Measurements from ENCODE around the gene PACRG. TPM values are rescaled to one million over a fixed set of nuclear protein-coding genes. Genes with fewer than 3 reads are reported as not detected.

PACRG gene
- polyA plus RNA-seq, 1 donor from 2014 or later = 16.6 TPM

- H3K9me3 ChIP-seq (ENCODE audit: low read length) = no peaks in the 10 kb centered on the region
- no peak for TF ChIP-seq SMC3 (conservative IDR thresholded peaks at IDR 0.05; ENCODE audit: poor library complexity)
- TF ChIP-seq RAD21 (conservative IDR thresholded peaks at IDR 0.05) = no peak
- no peak for TF ChIP-seq CTCF (IDR thresholded peaks at IDR 0.05; ENCODE audit: poor library complexity, severe bottlenecking)
- no peak for TF ChIP-seq EP300 (conservative IDR thresholded peaks at IDR 0.05; ENCODE audit: poor library complexity, severe bottlenecking)
- TF ChIP-seq REST (IDR thresholded peaks at IDR 0.05; ENCODE audit: borderline replicate concordance) = no peak
- no peak for TF ChIP-seq POLR2AphosphoS5 (IDR thresholded peaks at IDR 0.05)
- TF ChIP-seq EZH2 (IDR thresholded peaks at IDR 0.05; ENCODE audit: borderline replicate concordance, insufficient read depth, low read length, poor library complexity, severe bottlenecking) = no peak
- TF ChIP-seq MXI1 (conservative IDR thresholded peaks at IDR 0.05; ENCODE audit: poor library complexity, severe bottlenecking) = no peak
- TF ChIP-seq TAF1 (IDR thresholded peaks at IDR 0.05; ENCODE audit: low read depth) = no peak
- H3F3A ChIP-seq (ENCODE audit: insufficient read depth, low read length, poor library complexity, severe bottlenecking) = no peaks in the 10 kb centered on the region
- no peak overlapping the region for H3K27ac ChIP-seq (ENCODE audit: low read length)
- no peak overlapping the region for H3K9ac ChIP-seq (ENCODE audit: low read length)
- H3K27me3 ChIP-seq (ENCODE audit: insufficient read depth, low read depth, low read length) = no peaks in the 10 kb centered on the region
- H4K20me1 ChIP-seq (ENCODE audit: insufficient read depth) = no peaks in the 10 kb centered on the region
- H3K4me3 ChIP-seq (ENCODE audit: low read length) = no peak overlapping the region
- no peak overlapping the region for H3K4me2 ChIP-seq (ENCODE audit: low read length)
- no peaks in the 10 kb centered on the region for H3K9me2 ChIP-seq (ENCODE audit: insufficient read depth, low read length)
- H2AFZ ChIP-seq (ENCODE audit: low read depth, low read length) = no peak overlapping the region
- no peaks in the 10 kb centered on the region for H3K79me2 ChIP-seq (replicated peaks; ENCODE audit: insufficient read depth, low read length)
- H3K36me3 ChIP-seq (ENCODE audit: insufficient read depth, low read length) = no peaks in the 10 kb centered on the region
Measured at GRCh38 chr6:163302747-163303146, 575.0 kb downstream of the PACRG start.

- Histone ChIP-seq H3K27ac (ENCODE audit: low read length) (no peak overlapping the region), H3K9ac (ENCODE audit: low read length) (no peak overlapping the region), H3K9me3 (ENCODE audit: low read length) (no peaks in the 10 kb centered on the region), H4K20me1 (ENCODE audit: insufficient read depth) (no peaks in the 10 kb centered on the region), H3K4me3 (ENCODE audit: low read length) (no peak overlapping the region), H3K4me2 (ENCODE audit: low read length) (no peak overlapping the region), H3F3A (ENCODE audit: insufficient read depth, low read length, poor library complexity, severe bottlenecking) (no peaks in the 10 kb centered on the region), H3K27me3 (ENCODE audit: insufficient read depth, low read depth, low read length) (no peaks in the 10 kb centered on the region), H2AFZ (ENCODE audit: low read depth, low read length) (no peak overlapping the region), H3K36me3 (ENCODE audit: insufficient read depth, low read length) (no peaks in the 10 kb centered on the region), H3K79me2 (replicated peaks; ENCODE audit: insufficient read depth, low read length) (no peaks in the 10 kb centered on the region), H3K9me2 (ENCODE audit: insufficient read depth, low read length) (no peaks in the 10 kb centered on the region)
- TF ChIP-seq EZH2 (IDR thresholded peaks at IDR 0.05; ENCODE audit: borderline replicate concordance, insufficient read depth, low read length, poor library complexity, severe bottlenecking) = no peak
- TF ChIP-seq MXI1 (conservative IDR thresholded peaks at IDR 0.05; ENCODE audit: poor library complexity, severe bottlenecking) = no peak
Measured at GRCh38 chr6:163306000-163306399, 578.2 kb downstream of the PACRG start.

Data from neural cell (in vitro differentiated cells).